GM18499 (cell line): ENCODE results near the gene KRT9.
"Not testable (repeated sequence)": the region's sequence is repeated elsewhere in the genome, so short reads cannot be mapped to it uniquely, and the experiment has no call there.

Experiments used
- ATAC-seq: cut with Tn5 transposase; IDR thresholded peaks from one replicate; pipeline ENCODE4 v1.9.1; 2021; ENCODE audit warnings: moderate number of reproducible peaks; ENCODE audit not compliant: insufficient read depth, unreplicated experiment

The KRT9 gene

GRCh38 chr17:41548844-41549595 is 22.8 kb downstream of the KRT9 start:
- no peak for ATAC-seq

- ATAC-seq, result no peak
Observed at GRCh38 chr17:41547921-41548843, 23.7 kb downstream of the KRT9 start.

GRCh38 chr17:41547378-41547841 is 24.4 kb downstream of the KRT9 start:
- no peak for ATAC-seq

GRCh38 chr17:41546819-41547218 is 25.0 kb downstream of the KRT9 start:
- no peak for ATAC-seq

- no peak for ATAC-seq
Observed at GRCh38 chr17:41545829-41546410, 25.9 kb downstream of the KRT9 start.

GRCh38 chr17:41544935-41545334 is 26.9 kb downstream of the KRT9 start:
- ATAC-seq, result no peak

- ATAC-seq, result no peak
Observed at GRCh38 chr17:41544491-41544892, 27.4 kb downstream of the KRT9 start.

GRCh38 chr17:41542786-41543185 is 29.1 kb downstream of the KRT9 start:
- not testable (repeated sequence) for ATAC-seq

GRCh38 chr17:41542357-41542756 is 29.5 kb downstream of the KRT9 start:
- ATAC-seq, result no peak

- no peak for ATAC-seq
Observed at GRCh38 chr17:41540921-41541625, 30.8 kb downstream of the KRT9 start.

GRCh38 chr17:41539979-41540701 is 31.7 kb downstream of the KRT9 start:
- ATAC-seq, result no peak

- ATAC-seq, result no peak
Observed at GRCh38 chr17:41539071-41539492, 32.8 kb downstream of the KRT9 start.

GRCh38 chr17:41538565-41538991 is 33.3 kb downstream of the KRT9 start:
- ATAC-seq, result no peak

GRCh38 chr17:41537990-41538389 is 33.9 kb downstream of the KRT9 start:
- ATAC-seq, result no peak

- no peak for ATAC-seq
Observed at GRCh38 chr17:41537614-41537954, 34.3 kb downstream of the KRT9 start.

- no peak for ATAC-seq
Observed at GRCh38 chr17:41536741-41537613, 34.9 kb downstream of the KRT9 start.

- ATAC-seq, result no peak
Observed at GRCh38 chr17:41535764-41536481, 35.9 kb downstream of the KRT9 start.

GRCh38 chr17:41534899-41535546 is 36.8 kb downstream of the KRT9 start:
- ATAC-seq, result no peak
